HCT116 (cell line): Measurements from ENCODE around the gene RNASE2. TPM values are rescaled to one million over a fixed set of nuclear protein-coding genes. Genes with fewer than 3 reads are reported as not detected.

ENCODE experiments used
- ATAC-seq: fragments of 200-7000 bp; cut with Tn5 transposase; 2 replicates; pipeline ENCODE4 v1.9.1; 2020; ENCODE audit warnings: mild to moderate bottlenecking, moderate library complexity
- BruUV-seq: library from RNA; stranded (reverse); fragments of 400-500 nt; replicated peaks from 2 replicates; lab custom pipeline; 2021; lab: Mats Ljungman, UMichigan
- CTCF ChIA-PET: fragments of 300-600 bp; sonication (Branson Sonifier 250); formaldehyde crosslinking; loops from one replicate; lab custom pipeline; 2021; ENCODE audit warnings: antibody characterized with exemption; lab: Charles Lee
- POLR2A ChIA-PET: fragments of 300-600, 350-600 bp; sonication (Branson Sonifier 250); formaldehyde crosslinking; loops from one replicate; lab custom pipeline; 2021; ENCODE audit warnings: antibody characterized with exemption; lab: Charles Lee
- RAD21 ChIA-PET, 2 experiments: fragments of 300-600 bp; sonication (Branson Sonifier 250); formaldehyde crosslinking; loops; one replicate each; lab custom pipeline; 2023; ENCODE audit warnings: low total read pairs in 2 of 2; ENCODE audit not compliant: uncharacterized antibody in 2 of 2, unreplicated experiment in 2 of 2, low non-redundant PET in 1 of 2; lab: Charles Lee
- DNase-seq: peaks from one replicate; pipeline ENCODE4 v3.0.0-alpha.2; 2010; ENCODE audit warnings: low read depth, low spot score
- H2AFZ ChIP-seq: fragments of 200-600 bp; shearing (Covaris generic), sonication (generic); 2 replicates; pipeline ENCODE4 v1.6.1; 2017; ENCODE audit warnings: low read depth, mixed run types, mixed read lengths, antibody characterized with exemption, low read length; ENCODE audit not compliant: poor library complexity, severe bottlenecking
- H3K27ac ChIP-seq: 2 replicates; pipeline ENCODE4 v1.5.1; 2012; ENCODE audit warnings: low read depth, low read length
- H3K27me3 ChIP-seq: fragments of 200-600 bp; sonication (generic); 2 replicates; pipeline ENCODE4 v1.6.1; 2016; ENCODE audit warnings: mixed run types, low read length, mixed read lengths; ENCODE audit not compliant: insufficient read depth
- H3K36me3 ChIP-seq, 2 experiments: fragments of 200-500 bp in 1 of 2; fragments of 200-600 bp in 1 of 2; sonication (Bioruptor generic) in 1 of 2; sonication (generic) in 1 of 2; 2 replicates each; pipeline versions ENCODE4 v1.5.1 to v1.6.1; 2014 to 2016; ENCODE audit warnings: low read length in 2 of 2, inconsistent platforms in 1 of 2, mixed read lengths in 1 of 2, mixed run types in 1 of 2; ENCODE audit not compliant: insufficient read depth in 2 of 2, control insufficient read depth in 1 of 2
- H3K4me1 ChIP-seq, 2 experiments: fragments of 200-600 bp in 1 of 2; sonication (generic) in 1 of 2; 2 replicates each; pipeline versions ENCODE4 v1.5.1 to v1.6.1; 2012 to 2017; ENCODE audit warnings: low read length in 2 of 2, inconsistent platforms in 1 of 2, mild to moderate bottlenecking in 1 of 2, mixed read lengths in 1 of 2, mixed run types in 1 of 2, moderate library complexity in 1 of 2; ENCODE audit not compliant: insufficient read depth in 2 of 2, control insufficient read depth in 1 of 2
- H3K4me2 ChIP-seq: fragments of 200-600 bp; sonication (generic); 2 replicates; pipeline ENCODE4 v1.6.1; 2017; ENCODE audit warnings: mixed run types, low read length, mixed read lengths
- H3K4me3 ChIP-seq, 2 experiments: fragments of 200-600 bp in 1 of 2; sonication (generic) in 1 of 2; replicated peaks in 1 of 2; 2 replicates each; pipeline ENCODE4 v1.5.1; 2011 to 2016; ENCODE audit warnings: low read length in 2 of 2, control low read depth in 1 of 2, low read depth in 1 of 2, mild to moderate bottlenecking in 1 of 2, mixed read lengths in 1 of 2, mixed run types in 1 of 2
- H3K79me2 ChIP-seq: fragments of 200-600 bp; sonication (generic); 2 replicates; pipeline ENCODE4 v1.6.1; 2017; ENCODE audit warnings: mild to moderate bottlenecking, mixed run types, low read length, moderate library complexity, mixed read lengths; ENCODE audit not compliant: insufficient read depth
- H3K9ac ChIP-seq: fragments of 200-600 bp; sonication (generic); 2 replicates; pipeline ENCODE4 v1.6.1; 2016; ENCODE audit warnings: low read length, mixed read lengths
- H3K9me2 ChIP-seq: fragments of 200-600 bp; sonication (generic), shearing (Covaris generic); 2 replicates; pipeline ENCODE4 v1.6.1; 2017; ENCODE audit warnings: mixed run types, mild to moderate bottlenecking, moderate library complexity; ENCODE audit not compliant: insufficient read depth
- H3K9me3 ChIP-seq, 2 experiments: fragments of 200-500 bp in 1 of 2; fragments of 200-600 bp in 1 of 2; sonication (Bioruptor generic) in 1 of 2; sonication (generic) in 1 of 2; 2 replicates each; pipeline ENCODE4 v1.6.1; 2014 to 2017; ENCODE audit warnings: low read length in 2 of 2, mixed read lengths in 2 of 2, inconsistent platforms in 1 of 2, low read depth in 1 of 2, mild to moderate bottlenecking in 1 of 2, mixed run types in 1 of 2, moderate library complexity in 1 of 2; ENCODE audit not compliant: control insufficient read depth in 1 of 2, insufficient read depth in 1 of 2
- H4K20me1 ChIP-seq: fragments of 200-600 bp; sonication (generic), shearing (Covaris generic); 2 replicates; pipeline ENCODE4 v1.6.1; 2017; ENCODE audit warnings: mixed run types, mild to moderate bottlenecking, moderate library complexity; ENCODE audit not compliant: insufficient read depth
- CBX3 ChIP-seq: IDR thresholded peaks from 2 replicates; pipeline ENCODE4 v1.6.1; 2012; ENCODE audit warnings: low read depth
- EZH2phosphoT487 ChIP-seq: fragments of 200-600 bp; IDR thresholded peaks from 2 replicates; pipeline ENCODE4 v1.6.1; 2018; ENCODE audit warnings: antibody characterized with exemption, borderline replicate concordance
- POLR2AphosphoS5 ChIP-seq: IDR thresholded peaks from 2 replicates; pipeline ENCODE4 v1.6.1; 2011; ENCODE audit warnings: mild to moderate bottlenecking, low read depth, low read length, moderate library complexity
- RAD21 ChIP-seq: IDR thresholded peaks from 2 replicates; pipeline ENCODE4 v1.6.1; 2012; ENCODE audit warnings: low read depth, mild to moderate bottlenecking
- SRF ChIP-seq: IDR thresholded peaks from 2 replicates; pipeline ENCODE4 v1.6.1; 2012; ENCODE audit warnings: low read depth
- TCF7L2 ChIP-seq: IDR thresholded peaks from 2 replicates; pipeline ENCODE4 v1.7.0; 2011; ENCODE audit warnings: borderline replicate concordance, inconsistent platforms; ENCODE audit not compliant: insufficient read depth, insufficient read length; ENCODE audit errors: extremely low read depth
- YY1 ChIP-seq: IDR thresholded peaks from 2 replicates; pipeline ENCODE4 v1.6.1; 2011; ENCODE audit warnings: low read length, low read depth, moderate library complexity, mild to moderate bottlenecking; ENCODE audit not compliant: insufficient replicate concordance; ENCODE audit errors: extremely low read depth
- ZFX ChIP-seq: fragments of 450-650 bp; IDR thresholded peaks from 2 replicates; pipeline ENCODE4 v1.6.1; 2017
- intact Hi-C: fragments of 100-400 bp; cut with micrococcal nuclease; formaldehyde crosslinking; loops from 2 replicates; pipeline ENCODE4 v1.10.0; 2022
- total RNA-seq: library from RNA; stranded (reverse); gene quantifications from one replicate; pipeline ENCODE4 v1.2.1, GENCODE V29; 2021; ENCODE audit not compliant: unreplicated experiment
- TF ChIP-seq, protein P1 (sequence below): IDR thresholded peaks from 2 replicates; pipeline ENCODE4 v1.6.1; 2012
- TF ChIP-seq, protein P2 (sequence below): IDR thresholded peaks from 2 replicates; pipeline ENCODE4 v1.6.1; 2012
- TF ChIP-seq, protein P3 (sequence below): IDR thresholded peaks from 2 replicates; pipeline ENCODE4 v1.6.1; 2011; ENCODE audit warnings: mild to moderate bottlenecking, low read length, moderate library complexity; ENCODE audit not compliant: insufficient replicate concordance; ENCODE audit errors: extremely low read depth

The RNASE2 gene
- total RNA-seq, 1 experiment from 2014 or later: not detected

DNA sequence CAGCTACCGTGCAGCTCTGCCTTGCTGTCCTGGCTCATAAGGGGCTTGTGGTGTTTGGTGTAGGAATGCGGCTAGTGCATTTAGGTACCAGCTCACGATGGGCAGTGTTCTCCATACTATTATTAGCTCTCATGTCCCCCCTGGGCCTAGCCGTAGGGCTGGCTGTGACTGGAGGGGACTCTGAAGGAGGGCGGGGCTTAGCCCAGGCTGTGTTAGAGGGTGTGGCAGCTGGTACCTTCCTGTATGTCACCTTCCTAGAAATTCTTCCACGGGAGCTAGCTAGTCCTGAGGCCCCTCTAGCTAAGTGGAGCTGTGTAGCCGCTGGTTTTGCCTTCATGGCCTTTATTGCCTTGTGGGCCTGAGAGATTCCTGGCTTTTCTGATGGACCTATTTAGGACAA is 45.9 kb downstream of the RNASE2 start:
- peaks cover 7 to 16% of the 10 kb centered on the region in 2 experiments; a peak in 3 of 4 replicates for H3K4me1 ChIP-seq
- H3K27ac ChIP-seq: no peak overlapping the region
- no peaks in the 10 kb centered on the region for H4K20me1 ChIP-seq
- H3K9me3 ChIP-seq: no peaks in the 10 kb centered on the region
- no peaks in the 10 kb centered on the region for H3K79me2 ChIP-seq
- H3K4me3 ChIP-seq: no peak overlapping the region
- no peaks in the 10 kb centered on the region for H3K9me2 ChIP-seq
- intact Hi-C loops: no loop called here
- ChIA-PET CTCF (interaction anchor here (1.5 to 3.1 kb wide), 2 partner anchors 13 to 30 kb away, joined by 3 to 19 read pairs; no protein-coding TSS in a partner anchor), RAD21 (no interaction called here), POLR2A (no interaction called here)
- no peak overlapping the region for H2AFZ ChIP-seq
- H3K27me3 ChIP-seq: no peaks in the 10 kb centered on the region
- no TSS peak for BruUV-seq
- DNase-seq (no peak), ATAC-seq (no peak)
- TF ChIP-seq RAD21 (no peak), EZH2phosphoT487 (no peak), POLR2AphosphoS5 (no peak), TCF7L2 (no peak), CBX3 (no peak), YY1 (no peak), SRF (no peak), ZFX (no peak)
- TF ChIP-seq, protein P1, sequence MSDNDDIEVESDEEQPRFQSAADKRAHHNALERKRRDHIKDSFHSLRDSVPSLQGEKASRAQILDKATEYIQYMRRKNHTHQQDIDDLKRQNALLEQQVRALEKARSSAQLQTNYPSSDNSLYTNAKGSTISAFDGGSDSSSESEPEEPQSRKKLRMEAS: no peak
- TF ChIP-seq, protein P2, sequence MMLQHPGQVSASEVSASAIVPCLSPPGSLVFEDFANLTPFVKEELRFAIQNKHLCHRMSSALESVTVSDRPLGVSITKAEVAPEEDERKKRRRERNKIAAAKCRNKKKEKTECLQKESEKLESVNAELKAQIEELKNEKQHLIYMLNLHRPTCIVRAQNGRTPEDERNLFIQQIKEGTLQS: no peak
- TF ChIP-seq, protein P3, sequence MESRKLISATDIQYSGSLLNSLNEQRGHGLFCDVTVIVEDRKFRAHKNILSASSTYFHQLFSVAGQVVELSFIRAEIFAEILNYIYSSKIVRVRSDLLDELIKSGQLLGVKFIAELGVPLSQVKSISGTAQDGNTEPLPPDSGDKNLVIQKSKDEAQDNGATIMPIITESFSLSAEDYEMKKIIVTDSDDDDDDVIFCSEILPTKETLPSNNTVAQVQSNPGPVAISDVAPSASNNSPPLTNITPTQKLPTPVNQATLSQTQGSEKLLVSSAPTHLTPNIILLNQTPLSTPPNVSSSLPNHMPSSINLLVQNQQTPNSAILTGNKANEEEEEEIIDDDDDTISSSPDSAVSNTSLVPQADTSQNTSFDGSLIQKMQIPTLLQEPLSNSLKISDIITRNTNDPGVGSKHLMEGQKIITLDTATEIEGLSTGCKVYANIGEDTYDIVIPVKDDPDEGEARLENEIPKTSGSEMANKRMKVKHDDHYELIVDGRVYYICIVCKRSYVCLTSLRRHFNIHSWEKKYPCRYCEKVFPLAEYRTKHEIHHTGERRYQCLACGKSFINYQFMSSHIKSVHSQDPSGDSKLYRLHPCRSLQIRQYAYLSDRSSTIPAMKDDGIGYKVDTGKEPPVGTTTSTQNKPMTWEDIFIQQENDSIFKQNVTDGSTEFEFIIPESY: no peak
- H3K4me2 ChIP-seq: no peak overlapping the region
- H3K9ac ChIP-seq: no peak overlapping the region
- H3K36me3 ChIP-seq: peaks cover 0 to 7% of the 10 kb centered on the region in 2 experiments; a peak in 2 of 4 replicates
